ENCODE results near the gene KRT36. TPM values are rescaled to one million over a fixed set of nuclear protein-coding genes. Genes with fewer than 3 reads are reported as not detected.

Gene KRT36
- total and polyA plus RNA-seq, 8 donors: not detected

- Histone ChIP-seq H3K4me3 (no peak overlapping the region), H3K4me1 (peaks cover 0 to 5% (median 0%) of the 10 kb centered on the region in 4 donors), H3K9me3 (no peaks in the 10 kb centered on the region), H3K27ac (no peak overlapping the region), H3K27me3 (no peaks in the 10 kb centered on the region), H3K36me3 (no peaks in the 10 kb centered on the region)
- intact Hi-C loops (cut with DNase I; ENCODE audit: low total_unique reads): no loop called here
- WGBS, 5 donors: 79 to 85% (median 84%) methylated on average over 7 of the region's 7 CpGs
- DNase-seq: no peak
- TF ChIP-seq, protein P1, sequence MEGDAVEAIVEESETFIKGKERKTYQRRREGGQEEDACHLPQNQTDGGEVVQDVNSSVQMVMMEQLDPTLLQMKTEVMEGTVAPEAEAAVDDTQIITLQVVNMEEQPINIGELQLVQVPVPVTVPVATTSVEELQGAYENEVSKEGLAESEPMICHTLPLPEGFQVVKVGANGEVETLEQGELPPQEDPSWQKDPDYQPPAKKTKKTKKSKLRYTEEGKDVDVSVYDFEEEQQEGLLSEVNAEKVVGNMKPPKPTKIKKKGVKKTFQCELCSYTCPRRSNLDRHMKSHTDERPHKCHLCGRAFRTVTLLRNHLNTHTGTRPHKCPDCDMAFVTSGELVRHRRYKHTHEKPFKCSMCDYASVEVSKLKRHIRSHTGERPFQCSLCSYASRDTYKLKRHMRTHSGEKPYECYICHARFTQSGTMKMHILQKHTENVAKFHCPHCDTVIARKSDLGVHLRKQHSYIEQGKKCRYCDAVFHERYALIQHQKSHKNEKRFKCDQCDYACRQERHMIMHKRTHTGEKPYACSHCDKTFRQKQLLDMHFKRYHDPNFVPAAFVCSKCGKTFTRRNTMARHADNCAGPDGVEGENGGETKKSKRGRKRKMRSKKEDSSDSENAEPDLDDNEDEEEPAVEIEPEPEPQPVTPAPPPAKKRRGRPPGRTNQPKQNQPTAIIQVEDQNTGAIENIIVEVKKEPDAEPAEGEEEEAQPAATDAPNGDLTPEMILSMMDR (IDR thresholded peaks at IDR 0.05): no peak
- TF ChIP-seq POLR2A (IDR thresholded peaks at IDR 0.05) (no peak), EP300 (IDR thresholded peaks at IDR 0.05) (no peak), POLR2AphosphoS5 (IDR thresholded peaks at IDR 0.05) (no peak)
These were observed 52.5 kb downstream of the KRT36 start for GRCh38 chr17:41437254-41437653.

Small RNAs within 50 kb of the gene (small RNA-seq; reads per million reads assigned to genes)
- gene RNU2-32P: 0 to 0.14 (median 0.04) reads per million in 4 donors

Other genes starting within 250 kb of the KRT36 start
- gene KRTAP9-4, start 240.2 kb downstream of the KRT36 start, total RNA-seq: not detected
- gene KRTAP9-4, start 240.2 kb downstream of the KRT36 start, polyA plus RNA-seq: not detected
- gene KRTAP9-9, start 234.5 kb downstream of the KRT36 start, total RNA-seq: not detected
- gene KRTAP9-9, start 234.5 kb downstream of the KRT36 start, polyA plus RNA-seq: not detected
- not detected for gene KRTAP9-6, start 224.5 kb downstream of the KRT36 start, total RNA-seq
- not detected for gene KRTAP9-6, start 224.5 kb downstream of the KRT36 start, polyA plus RNA-seq
- not detected for gene KRTAP9-7, start 214.2 kb downstream of the KRT36 start, total RNA-seq
- not detected for gene KRTAP9-7, start 214.2 kb downstream of the KRT36 start, polyA plus RNA-seq
- not detected for gene KRTAP29-1, start 187.1 kb downstream of the KRT36 start, total RNA-seq
- gene KRTAP29-1, start 187.1 kb downstream of the KRT36 start, polyA plus RNA-seq: not detected
- gene KRTAP16-1, start 180.6 kb downstream of the KRT36 start, total RNA-seq: not detected
- gene KRTAP16-1, start 180.6 kb downstream of the KRT36 start, polyA plus RNA-seq: not detected
- gene KRTAP17-1, start 174.2 kb downstream of the KRT36 start, total RNA-seq: not detected
- gene KRTAP17-1, start 174.2 kb downstream of the KRT36 start, polyA plus RNA-seq: not detected
- not detected for gene KRT33A, start 139.1 kb downstream of the KRT36 start, total RNA-seq
- under 1 TPM in 1 of 3 donors, not detected in 2; 0.45 TPM for gene KRT33A, start 139.1 kb downstream of the KRT36 start, polyA plus RNA-seq
- not detected for gene KRT33B, start 120.1 kb downstream of the KRT36 start, total RNA-seq
- gene KRT33B, start 120.1 kb downstream of the KRT36 start, polyA plus RNA-seq: not detected
- gene KRT34, start 107.6 kb downstream of the KRT36 start, total RNA-seq: not detected
- under 1 TPM in 1 of 3 donors, not detected in 2; 0.20 TPM for gene KRT34, start 107.6 kb downstream of the KRT36 start, polyA plus RNA-seq
- gene KRT31, start 92.3 kb downstream of the KRT36 start, total RNA-seq: not detected
- 1 to 10 TPM in 1 of 3 donors, not detected in 2; 3.1 TPM for gene KRT31, start 92.3 kb downstream of the KRT36 start, polyA plus RNA-seq
- not detected for gene KRT37, start 65.3 kb downstream of the KRT36 start, total RNA-seq
- not detected for gene KRT37, start 65.3 kb downstream of the KRT36 start, polyA plus RNA-seq
- gene KRT38, start 48.9 kb downstream of the KRT36 start, total RNA-seq: not detected
- not detected for gene KRT38, start 48.9 kb downstream of the KRT36 start, polyA plus RNA-seq
- gene KRT32, start 22.5 kb downstream of the KRT36 start, total RNA-seq: not detected
- 1 to 10 TPM in 1 of 3 donors, not detected in 2; 1.9 TPM for gene KRT32, start 22.5 kb downstream of the KRT36 start, polyA plus RNA-seq
- not detected for gene KRT35, start 8.8 kb downstream of the KRT36 start, total RNA-seq
- gene KRT35, start 8.8 kb downstream of the KRT36 start, polyA plus RNA-seq: not detected
- gene KRT13, start 15.7 kb upstream of the KRT36 start, total RNA-seq: 10 to 100 TPM in 2 of 5 donors, 1 to 10 TPM in 2, not detected in 1; 2.2 to 43.8 (median 11.1) TPM
- over 10,000 TPM in 1 of 3 donors, 10 to 100 TPM in 1, 1 to 10 TPM in 1; 1.1 to 12,460 (median 41.1) TPM for gene KRT13, start 15.7 kb upstream of the KRT36 start, polyA plus RNA-seq
- 1 to 10 TPM in 4 of 5 donors, not detected in 1; 1.6 to 9.4 (median 2.4) TPM for gene KRT15, start 29.0 kb upstream of the KRT36 start, total RNA-seq
- gene KRT15, start 29.0 kb upstream of the KRT36 start, polyA plus RNA-seq: 1,000 to 10,000 TPM in 1 of 3 donors, 1 to 10 TPM in 2; 1.4 to 3,416 (median 4.7) TPM
- 1,000 to 10,000 TPM in 1 of 5 donors, 100 to 1,000 TPM in 4; 218 to 2,364 (median 659) TPM for gene KRT19, start 38.4 kb upstream of the KRT36 start, total RNA-seq
- 1,000 to 10,000 TPM in 1 of 3 donors, 100 to 1,000 TPM in 2; 431 to 1,737 (median 761) TPM for gene KRT19, start 38.4 kb upstream of the KRT36 start, polyA plus RNA-seq
- gene KRT9, start 82.1 kb upstream of the KRT36 start, total RNA-seq: not detected
- gene KRT9, start 82.1 kb upstream of the KRT36 start, polyA plus RNA-seq: not detected
- 1 to 10 TPM in 1 of 5 donors, not detected in 4; 1.3 TPM for gene KRT14, start 97.0 kb upstream of the KRT36 start, total RNA-seq
- 100 to 1,000 TPM in 1 of 3 donors, 1 to 10 TPM in 1, not detected in 1; 2.4 to 164 TPM for gene KRT14, start 97.0 kb upstream of the KRT36 start, polyA plus RNA-seq
- 1 to 10 TPM in 1 of 5 donors, not detected in 4; 1.1 TPM for gene KRT16, start 122.9 kb upstream of the KRT36 start, total RNA-seq
- 10 to 100 TPM in 1 of 3 donors, 1 to 10 TPM in 1, not detected in 1; 1.3 to 32.8 TPM for gene KRT16, start 122.9 kb upstream of the KRT36 start, polyA plus RNA-seq
- 10 to 100 TPM in 2 of 5 donors, 1 to 10 TPM in 2, not detected in 1; 1.6 to 13.6 (median 8.1) TPM for gene KRT17, start 134.7 kb upstream of the KRT36 start, total RNA-seq
- 10 to 100 TPM in 1 of 3 donors, 1 to 10 TPM in 2; 2.0 to 14.2 (median 6.0) TPM for gene KRT17, start 134.7 kb upstream of the KRT36 start, polyA plus RNA-seq
- 100 to 1,000 TPM in 3 of 5 donors, 10 to 100 TPM in 2; 62.4 to 255 (median 187) TPM for gene EIF1, start 199.0 kb upstream of the KRT36 start, total RNA-seq
- 100 to 1,000 TPM; 333 to 972 (median 834) TPM for gene EIF1, start 199.0 kb upstream of the KRT36 start, polyA plus RNA-seq
- 10 to 100 TPM in 1 of 5 donors, not detected in 4; 32.7 TPM for gene GAST, start 222.4 kb upstream of the KRT36 start, total RNA-seq
- 1 to 10 TPM in 1 of 3 donors, not detected in 2; 1.3 TPM for gene GAST, start 222.4 kb upstream of the KRT36 start, polyA plus RNA-seq
- under 1 TPM in 1 of 5 donors, not detected in 4; 0.55 TPM for gene HAP1, start 244.7 kb upstream of the KRT36 start, total RNA-seq
- gene HAP1, start 244.7 kb upstream of the KRT36 start, polyA plus RNA-seq: under 1 TPM; 0.31 to 0.85 (median 0.44) TPM

Measured in stomach (tissue), 9 donors.